Sigmoid colon (tissue), 4 donors: Measurements from ENCODE around the gene LONP2.

Source experiments
- POLR2A ChIP-seq, 2 donors: fragments of 450-650 bp; IDR thresholded peaks; one replicate each; pipeline ENCODE4 v1.6.1; 2016; ENCODE audit warnings: antibody characterized with exemption in 2 of 2, mild to moderate bottlenecking in 2 of 2, moderate library complexity in 2 of 2
- POLR2AphosphoS5 ChIP-seq, 4 donors: sonication (generic); formaldehyde crosslinking; IDR thresholded peaks; one replicate each; pipeline ENCODE4 v1.6.1; 2017; ENCODE audit warnings: antibody characterized with exemption in 4 of 4
- TF ChIP-seq, protein P1 (sequence below), 4 experiments: fragments of 450-650 bp in 3 of 4; fragments of 200-600 bp in 1 of 4; IDR thresholded peaks; one replicate each; pipeline ENCODE4 v1.5.1; 2016 to 2019; ENCODE audit warnings: antibody characterized with exemption in 4 of 4, mild to moderate bottlenecking in 3 of 4, moderate library complexity in 2 of 4

DNA sequence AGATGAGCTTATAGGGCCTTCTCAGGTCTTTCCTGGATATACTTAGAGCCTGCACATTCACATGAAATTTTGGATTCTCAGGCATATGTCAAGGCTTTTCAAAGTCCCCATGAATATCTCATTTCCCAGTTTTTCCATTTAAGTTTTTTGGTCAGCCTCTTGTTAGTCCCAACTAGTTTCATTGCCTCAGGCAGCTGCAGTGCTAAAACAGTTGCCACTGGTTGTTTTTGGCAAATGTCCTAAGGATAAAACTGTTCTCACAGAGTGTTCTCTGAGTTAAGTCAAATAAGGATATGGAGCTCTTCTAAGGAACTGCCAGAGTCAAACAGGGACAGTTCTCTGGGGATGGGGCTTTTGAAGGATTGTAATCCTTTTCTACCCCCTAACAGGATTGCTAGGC, 43.1 kb downstream of the LONP2 start:
- TF ChIP-seq, protein P1, sequence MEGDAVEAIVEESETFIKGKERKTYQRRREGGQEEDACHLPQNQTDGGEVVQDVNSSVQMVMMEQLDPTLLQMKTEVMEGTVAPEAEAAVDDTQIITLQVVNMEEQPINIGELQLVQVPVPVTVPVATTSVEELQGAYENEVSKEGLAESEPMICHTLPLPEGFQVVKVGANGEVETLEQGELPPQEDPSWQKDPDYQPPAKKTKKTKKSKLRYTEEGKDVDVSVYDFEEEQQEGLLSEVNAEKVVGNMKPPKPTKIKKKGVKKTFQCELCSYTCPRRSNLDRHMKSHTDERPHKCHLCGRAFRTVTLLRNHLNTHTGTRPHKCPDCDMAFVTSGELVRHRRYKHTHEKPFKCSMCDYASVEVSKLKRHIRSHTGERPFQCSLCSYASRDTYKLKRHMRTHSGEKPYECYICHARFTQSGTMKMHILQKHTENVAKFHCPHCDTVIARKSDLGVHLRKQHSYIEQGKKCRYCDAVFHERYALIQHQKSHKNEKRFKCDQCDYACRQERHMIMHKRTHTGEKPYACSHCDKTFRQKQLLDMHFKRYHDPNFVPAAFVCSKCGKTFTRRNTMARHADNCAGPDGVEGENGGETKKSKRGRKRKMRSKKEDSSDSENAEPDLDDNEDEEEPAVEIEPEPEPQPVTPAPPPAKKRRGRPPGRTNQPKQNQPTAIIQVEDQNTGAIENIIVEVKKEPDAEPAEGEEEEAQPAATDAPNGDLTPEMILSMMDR (IDR thresholded peaks at IDR 0.05), result no peak
- TF ChIP-seq POLR2A (IDR thresholded peaks at IDR 0.05) (no peak), POLR2AphosphoS5 (IDR thresholded peaks at IDR 0.05) (no peak)
